HG02571 (cell line): Measurements from ENCODE around the gene WBP1L.
"Not testable (repeated sequence)": the region's sequence is repeated elsewhere in the genome, so short reads cannot be mapped to it uniquely, and the experiment has no call there.

Experiments
- ATAC-seq: cut with Tn5 transposase; IDR thresholded peaks from one replicate; pipeline ENCODE4 v1.9.1; 2021; ENCODE audit warnings: mild to moderate bottlenecking, moderate library complexity; ENCODE audit not compliant: unreplicated experiment

Gene WBP1L

GRCh38 chr10:102832987-102833386, 89.2 kb downstream of the WBP1L start:
- ATAC-seq = no peak

- no peak for ATAC-seq
Observed at GRCh38 chr10:102834143-102834542, 90.4 kb downstream of the WBP1L start.

- no peak for ATAC-seq
Observed at GRCh38 chr10:102835007-102835482, 91.3 kb downstream of the WBP1L start.

GRCh38 chr10:102837230-102837721, 93.5 kb downstream of the WBP1L start, which contains the start of gene CYP17A1:
Gene CYP17A1, minus strand, starts transcription at chr10:102837413. Its CDS starts 52 bp downstream, at chr10:102837361.
- no peak for ATAC-seq

GRCh38 chr10:102838276-102838927, 94.7 kb downstream of the WBP1L start:
- not testable (repeated sequence) for ATAC-seq

GRCh38 chr10:102841827-102842345, 98.1 kb downstream of the WBP1L start:
- ATAC-seq = no peak

- not testable (repeated sequence) for ATAC-seq
Observed at GRCh38 chr10:102843139-102843538, 99.4 kb downstream of the WBP1L start.

- ATAC-seq = not testable (repeated sequence)
Observed at GRCh38 chr10:102844190-102844776, 100.5 kb downstream of the WBP1L start.

- no peak for ATAC-seq
Observed at GRCh38 chr10:102845352-102845902, 101.7 kb downstream of the WBP1L start.

GRCh38 chr10:102850025-102850518, 106.3 kb downstream of the WBP1L start:
- ATAC-seq = no peak

GRCh38 chr10:102853237-102853636, 109.5 kb downstream of the WBP1L start:
- not testable (repeated sequence) for ATAC-seq

- ATAC-seq = not testable (repeated sequence)
Observed at GRCh38 chr10:102855731-102856436, 112.1 kb downstream of the WBP1L start.

- ATAC-seq = no peak
Observed at GRCh38 chr10:102856758-102857424, 113.1 kb downstream of the WBP1L start.

GRCh38 chr10:102859911-102860310, 116.2 kb downstream of the WBP1L start:
- no peak for ATAC-seq

GRCh38 chr10:102863660-102864059, 119.9 kb downstream of the WBP1L start:
- ATAC-seq = no peak

- no peak for ATAC-seq
Observed at GRCh38 chr10:102865620-102866019, 121.9 kb downstream of the WBP1L start.
